Cardiac muscle cell (in vitro differentiated cells and primary cell): Measurements from ENCODE around the gene MINK1. TPM values are rescaled to one million over a fixed set of nuclear protein-coding genes. Genes with fewer than 3 reads are reported as not detected.

Experiments used
- DNase-seq, 2 donors: peaks; one replicate each; pipeline versions ENCODE4 v3.0.0 to v3.0.0-alpha.2; 2010 to 2017; ENCODE audit warnings: low read depth in 1 of 2, low spot score in 1 of 2
- H3K27ac ChIP-seq: fragments of 200-600 bp; sonication (generic); 2 replicates; pipeline ENCODE4 v1.5.1; 2016
- H3K27me3 ChIP-seq: fragments of 200-600 bp; sonication (generic); 2 replicates; pipeline ENCODE4 v1.6.0; 2016; ENCODE audit warnings: control low read depth
- H3K36me3 ChIP-seq: fragments of 200-600 bp; sonication (generic); 2 replicates; pipeline ENCODE4 v1.5.1; 2016; ENCODE audit warnings: control low read depth
- H3K4me1 ChIP-seq: fragments of 200-600 bp; sonication (generic); 2 replicates; pipeline ENCODE4 v1.8.1; 2017; ENCODE audit warnings: low read depth, mild to moderate bottlenecking, mixed run types
- H3K4me3 ChIP-seq: fragments of 200-600 bp; sonication (generic); 2 replicates; pipeline ENCODE4 v1.5.1; 2016; ENCODE audit warnings: mild to moderate bottlenecking
- H3K9me3 ChIP-seq: fragments of 200-600 bp; sonication (generic); 2 replicates; pipeline ENCODE4 v1.5.1; 2017; ENCODE audit warnings: low read depth, mild to moderate bottlenecking, control low read depth
- CTCF ChIP-seq: IDR thresholded peaks from 2 replicates; pipeline ENCODE4 v1.5.1; 2012; ENCODE audit warnings: low read depth, mild to moderate bottlenecking, low read length
- polyA plus RNA-seq: library from polyadenylated mRNA; unstranded; fragments of >200 nt; fragmentation: Nextera tagmentation; extraction: Ambion mirVana; gene quantifications from 2 replicates; pipeline ENCODE4 v1.2.1, GENCODE V29; 2016
- total RNA-seq: library from RNA; depleted of rRNA; stranded (reverse); fragments of >200 nt; gene quantifications from 2 replicates; pipeline ENCODE4 v1.2.3, GENCODE V29; 2016

The MINK1 gene
- total and polyA plus RNA-seq, 2 experiments from 2014 or later, result 27.1 to 47.7 TPM

GRCh38 chr17:4851084-4851483 lies 17.9 kb downstream of the MINK1 start:
- no peak overlapping the region for H3K4me3 ChIP-seq

GRCh38 chr17:4852567-4853207 lies 19.5 kb downstream of the MINK1 start:
- no peaks in the 10 kb centered on the region for H3K9me3 ChIP-seq
- no peak overlapping the region for H3K27ac ChIP-seq
- no peak overlapping the region for H3K4me3 ChIP-seq
- H3K4me1 ChIP-seq, result peaks cover 5% of the 10 kb centered on the region
- DNase-seq, result peak; percentile 25 to 56
- no peaks in the 10 kb centered on the region for H3K36me3 ChIP-seq
- TF ChIP-seq CTCF, result no peak
- no peaks in the 10 kb centered on the region for H3K27me3 ChIP-seq

More at GRCh38 chr17:4851084-4851483, 17.9 kb downstream of the MINK1 start:
- H3K9me3 ChIP-seq, result no peaks in the 10 kb centered on the region
- no peaks in the 10 kb centered on the region for H3K27me3 ChIP-seq
- H3K4me1 ChIP-seq, result peaks cover 5% of the 10 kb centered on the region
- TF ChIP-seq CTCF, result no peak
- H3K36me3 ChIP-seq, result no peaks in the 10 kb centered on the region
- no peak overlapping the region for H3K27ac ChIP-seq
- no peak for DNase-seq

- DNase-seq, result no peak
- no peaks in the 10 kb centered on the region for H3K36me3 ChIP-seq
- peaks cover 5% of the 10 kb centered on the region for H3K4me1 ChIP-seq
- no peak overlapping the region for H3K27ac ChIP-seq
- H3K4me3 ChIP-seq, result no peak overlapping the region
- H3K9me3 ChIP-seq, result no peaks in the 10 kb centered on the region
- TF ChIP-seq CTCF, result no peak
- H3K27me3 ChIP-seq, result no peaks in the 10 kb centered on the region
These were observed 20.1 kb downstream of the MINK1 start for GRCh38 chr17:4853208-4853671.

- H3K9me3 ChIP-seq, result no peaks in the 10 kb centered on the region
- TF ChIP-seq CTCF, result no peak
- no peak overlapping the region for H3K4me3 ChIP-seq
- DNase-seq, result no peak
- H3K4me1 ChIP-seq, result peaks cover 11% of the 10 kb centered on the region
- H3K36me3 ChIP-seq, result no peaks in the 10 kb centered on the region
- H3K27ac ChIP-seq, result peak overlapping the region; percentile 63
- no peaks in the 10 kb centered on the region for H3K27me3 ChIP-seq
These were observed 21.1 kb downstream of the MINK1 start for GRCh38 chr17:4854111-4854681.

GRCh38 chr17:4856271-4856936 lies 23.3 kb downstream of the MINK1 start:
- Histone ChIP-seq H3K4me1 (peaks cover 11% of the 10 kb centered on the region), H3K27me3 (no peaks in the 10 kb centered on the region), H3K9me3 (no peaks in the 10 kb centered on the region), H3K36me3 (no peaks in the 10 kb centered on the region), H3K4me3 (no peak overlapping the region), H3K27ac (no peak overlapping the region)
- TF ChIP-seq CTCF, result no peak
- peak in 1 of 2 donors; percentile 26 for DNase-seq
